ENCODE data around the gene SLC38A10. TPM values are rescaled to one million over a fixed set of nuclear protein-coding genes. Genes with fewer than 3 reads are reported as not detected.

The SLC38A10 gene
- total and polyA plus RNA-seq, 7 experiments from 2014 or later: 45.0 to 122 (median 84.8) TPM

GRCh38 chr17:81324177-81324850 is 29.2 kb upstream of the SLC38A10 start:
- no peak overlapping the region for H3K27ac ChIP-seq (ENCODE audit: low read depth, low read length)
- no peak overlapping the region for H3K27ac Mint-ChIP-seq
- H3K9me3 ChIP-seq (ENCODE audit: control insufficient read depth in 2 of 3, low read length in 3 of 3): no peaks in the 10 kb centered on the region
- no peaks in the 10 kb centered on the region for H3K36me3 ChIP-seq (ENCODE audit: control insufficient read depth in 2 of 3, insufficient read depth in 3 of 3, low read length in 3 of 3)
- no peaks in the 10 kb centered on the region for H3K36me3 Mint-ChIP-seq
- no peak overlapping the region for H3K4me3 ChIP-seq (ENCODE audit: low read length)
- POLR2A ChIA-PET: no interaction called here
- DNase-seq: no peak
- no peak overlapping the region for H3K4me3 Mint-ChIP-seq
- no peak for ATAC-seq
- intact Hi-C loops (cut with micrococcal nuclease): no loop called here
- H3K4me1 ChIP-seq (ENCODE audit: control insufficient read depth in 2 of 2, insufficient read depth in 2 of 2, low read length in 2 of 2): no peaks in the 10 kb centered on the region
- H3K9me3 Mint-ChIP-seq: no peaks in the 10 kb centered on the region
- peaks cover 0 to 12% (median 5%) of the 10 kb centered on the region in 5 donors for H3K27me3 Mint-ChIP-seq
- H3K4me1 Mint-ChIP-seq: peaks cover 0 to 4% (median 0%) of the 10 kb centered on the region in 7 donors
- H3K27me3 ChIP-seq (ENCODE audit: control insufficient read depth in 2 of 2, insufficient read depth in 2 of 2, low read length in 2 of 2): no peaks in the 10 kb centered on the region
- CTCF ChIA-PET: no interaction called here

- no peaks in the 10 kb centered on the region for H3K36me3 ChIP-seq (ENCODE audit: control insufficient read depth in 2 of 3, insufficient read depth in 3 of 3, low read length in 3 of 3)
- Mint-ChIP-seq H3K27me3 (peaks cover 0 to 12% (median 5%) of the 10 kb centered on the region in 5 donors), H3K4me3 (no peak overlapping the region), H3K4me1 (peaks cover 0 to 4% (median 0%) of the 10 kb centered on the region in 7 donors), H3K27ac (no peak overlapping the region), H3K9me3 (peaks cover 0 to under 1% (median 0%) of the 10 kb centered on the region in 11 donors), H3K36me3 (no peaks in the 10 kb centered on the region)
- H3K9me3 ChIP-seq (ENCODE audit: control insufficient read depth in 2 of 3, low read length in 3 of 3): no peaks in the 10 kb centered on the region
- no peak overlapping the region for H3K27ac ChIP-seq (ENCODE audit: low read depth, low read length)
- no peaks in the 10 kb centered on the region for H3K27me3 ChIP-seq (ENCODE audit: control insufficient read depth in 2 of 2, insufficient read depth in 2 of 2, low read length in 2 of 2)
- CTCF ChIA-PET: interaction anchor here (0.7 kb wide), 1 partner anchor 43 kb away, joined by 3 read pairs; no protein-coding TSS in a partner anchor
- no peak overlapping the region for H3K4me3 ChIP-seq (ENCODE audit: low read length)
- no peak for ATAC-seq
- DNase-seq: no peak
- no peaks in the 10 kb centered on the region for H3K4me1 ChIP-seq (ENCODE audit: control insufficient read depth in 2 of 2, insufficient read depth in 2 of 2, low read length in 2 of 2)
- POLR2A ChIA-PET: no interaction called here
- intact Hi-C loops (cut with micrococcal nuclease): no loop called here
Measured at GRCh38 chr17:81323411-81323868, 28.3 kb upstream of the SLC38A10 start.

- Histone ChIP-seq H3K4me3 (ENCODE audit: low read length) (no peak overlapping the region), H3K9me3 (ENCODE audit: control insufficient read depth in 2 of 3, low read length in 3 of 3) (no peaks in the 10 kb centered on the region), H3K27ac (ENCODE audit: low read depth, low read length) (no peak overlapping the region), H3K36me3 (ENCODE audit: control insufficient read depth in 2 of 3, insufficient read depth in 3 of 3, low read length in 3 of 3) (no peaks in the 10 kb centered on the region), H3K4me1 (ENCODE audit: control insufficient read depth in 2 of 2, insufficient read depth in 2 of 2, low read length in 2 of 2) (no peaks in the 10 kb centered on the region), H3K27me3 (ENCODE audit: control insufficient read depth in 2 of 2, insufficient read depth in 2 of 2, low read length in 2 of 2) (no peaks in the 10 kb centered on the region)
- Mint-ChIP-seq H3K27me3 (peaks cover 0 to 12% (median 5%) of the 10 kb centered on the region in 5 donors), H3K4me1 (peaks cover 0 to 4% (median 0%) of the 10 kb centered on the region in 7 donors), H3K4me3 (no peak overlapping the region), H3K9me3 (peaks cover 0 to 1% (median 0%) of the 10 kb centered on the region in 11 donors), H3K27ac (no peak overlapping the region), H3K36me3 (no peaks in the 10 kb centered on the region)
- ATAC-seq (no peak), DNase-seq (no peak)
- ChIA-PET POLR2A (no interaction called here), CTCF (interaction anchor here (0.7 kb wide), 1 partner anchor 43 kb away, joined by 3 read pairs; no protein-coding TSS in a partner anchor)
- intact Hi-C loops (cut with micrococcal nuclease): no loop called here
Measured at GRCh38 chr17:81323083-81323369, 27.9 kb upstream of the SLC38A10 start.

GRCh38 chr17:81322271-81323082 is 27.4 kb upstream of the SLC38A10 start:
- Mint-ChIP-seq H3K27ac (no peak overlapping the region), H3K4me1 (peaks cover 0 to 4% (median 0%) of the 10 kb centered on the region in 7 donors), H3K36me3 (no peaks in the 10 kb centered on the region), H3K27me3 (peaks cover 0 to 11% (median 5%) of the 10 kb centered on the region in 5 donors), H3K9me3 (peaks cover 0 to 1% (median 0%) of the 10 kb centered on the region in 11 donors), H3K4me3 (no peak overlapping the region)
- peak; percentile 66 for ATAC-seq
- no peaks in the 10 kb centered on the region for H3K9me3 ChIP-seq (ENCODE audit: control insufficient read depth in 2 of 3, low read length in 3 of 3)
- peak in 4 of 9 donors; percentile 14 to 47 (median 30) for DNase-seq
- no peak overlapping the region for H3K27ac ChIP-seq (ENCODE audit: low read depth, low read length)
- no peak overlapping the region for H3K4me3 ChIP-seq (ENCODE audit: low read length)
- no peaks in the 10 kb centered on the region for H3K36me3 ChIP-seq (ENCODE audit: control insufficient read depth in 2 of 3, insufficient read depth in 3 of 3, low read length in 3 of 3)
- intact Hi-C loops (cut with micrococcal nuclease): no loop called here
- H3K27me3 ChIP-seq (ENCODE audit: control insufficient read depth in 2 of 2, insufficient read depth in 2 of 2, low read length in 2 of 2): no peaks in the 10 kb centered on the region
- no peaks in the 10 kb centered on the region for H3K4me1 ChIP-seq (ENCODE audit: control insufficient read depth in 2 of 2, insufficient read depth in 2 of 2, low read length in 2 of 2)
- CTCF ChIA-PET: interaction anchor here (0.7 kb wide), 1 partner anchor 44 kb away, joined by 3 read pairs; no protein-coding TSS in a partner anchor
- POLR2A ChIA-PET: no interaction called here

GRCh38 chr17:81317961-81318605 is 23.0 kb upstream of the SLC38A10 start:
- Mint-ChIP-seq H3K27me3 (peaks cover 0 to 4% (median 0%) of the 10 kb centered on the region in 5 donors), H3K36me3 (no peaks in the 10 kb centered on the region), H3K4me3 (no peak overlapping the region), H3K27ac (no peak overlapping the region), H3K9me3 (peaks cover 0 to 1% (median 0%) of the 10 kb centered on the region in 11 donors), H3K4me1 (no peaks in the 10 kb centered on the region)
- ChIA-PET POLR2A (no interaction called here), CTCF (no interaction called here)
- no peak overlapping the region for H3K27ac ChIP-seq (ENCODE audit: low read depth, low read length)
- intact Hi-C loops (cut with micrococcal nuclease): no loop called here
- H3K4me1 ChIP-seq (ENCODE audit: control insufficient read depth in 2 of 2, insufficient read depth in 2 of 2, low read length in 2 of 2): no peaks in the 10 kb centered on the region
- no peaks in the 10 kb centered on the region for H3K36me3 ChIP-seq (ENCODE audit: control insufficient read depth in 2 of 3, insufficient read depth in 3 of 3, low read length in 3 of 3)
- H3K27me3 ChIP-seq (ENCODE audit: control insufficient read depth in 2 of 2, insufficient read depth in 2 of 2, low read length in 2 of 2): no peaks in the 10 kb centered on the region
- H3K4me3 ChIP-seq (ENCODE audit: low read length): no peak overlapping the region
- no peaks in the 10 kb centered on the region for H3K9me3 ChIP-seq (ENCODE audit: control insufficient read depth in 2 of 3, low read length in 3 of 3)
- no peak for ATAC-seq
- no peak for DNase-seq

- H3K4me3 ChIP-seq (ENCODE audit: low read length): no peak overlapping the region
- no peak for ATAC-seq
- no peak overlapping the region for H3K4me3 Mint-ChIP-seq
- no peaks in the 10 kb centered on the region for H3K27me3 ChIP-seq (ENCODE audit: control insufficient read depth in 2 of 2, insufficient read depth in 2 of 2, low read length in 2 of 2)
- H3K27ac Mint-ChIP-seq: no peak overlapping the region
- no peaks in the 10 kb centered on the region for H3K4me1 ChIP-seq (ENCODE audit: control insufficient read depth in 2 of 2, insufficient read depth in 2 of 2, low read length in 2 of 2)
- no peaks in the 10 kb centered on the region for H3K36me3 Mint-ChIP-seq
- H3K27me3 Mint-ChIP-seq: peaks cover 0 to 4% (median 0%) of the 10 kb centered on the region in 5 donors
- intact Hi-C loops (cut with micrococcal nuclease): no loop called here
- H3K27ac ChIP-seq (ENCODE audit: low read depth, low read length): no peak overlapping the region
- no peak for DNase-seq
- H3K4me1 Mint-ChIP-seq: no peaks in the 10 kb centered on the region
- no peaks in the 10 kb centered on the region for H3K9me3 ChIP-seq (ENCODE audit: control insufficient read depth in 2 of 3, low read length in 3 of 3)
- CTCF ChIA-PET: no interaction called here
- H3K9me3 Mint-ChIP-seq: peaks cover 0 to 1% (median 0%) of the 10 kb centered on the region in 11 donors
- POLR2A ChIA-PET: no interaction called here
- no peaks in the 10 kb centered on the region for H3K36me3 ChIP-seq (ENCODE audit: control insufficient read depth in 2 of 3, insufficient read depth in 3 of 3, low read length in 3 of 3)
Measured at GRCh38 chr17:81317530-81317821, 22.4 kb upstream of the SLC38A10 start.

Measured in naive thymus-derived CD4-positive, alpha-beta T cell (primary cell).